Neural crest cell (in vitro differentiated cells): Measurements from ENCODE around the gene DNMBP. TPM values are rescaled to one million over a fixed set of nuclear protein-coding genes. Genes with fewer than 3 reads are reported as not detected.
"Not testable (repeated sequence)": the region's sequence is repeated elsewhere in the genome, so short reads cannot be mapped to it uniquely, and the experiment has no call there.

Experiments
- DNase-seq: peaks from one replicate; pipeline ENCODE4 v3.0.0; 2021; ENCODE audit warnings: low read depth, mixed read lengths, low spot score
- H3K27ac Mint-ChIP-seq: one replicate; pipeline ENCODE4 v1.8.0; 2021; ENCODE audit warnings: mild to moderate bottlenecking, mixed read lengths; ENCODE audit not compliant: unreplicated experiment
- H3K27me3 Mint-ChIP-seq: 2 replicates; pipeline ENCODE4 v1.8.0; 2021; ENCODE audit warnings: low read depth, mild to moderate bottlenecking, mixed read lengths
- H3K36me3 Mint-ChIP-seq: 2 replicates; pipeline ENCODE4 v1.8.0; 2021; ENCODE audit warnings: low read depth, mild to moderate bottlenecking, mixed read lengths
- H3K4me1 Mint-ChIP-seq: 2 replicates; pipeline ENCODE4 v1.8.0; 2021; ENCODE audit warnings: mixed read lengths
- H3K4me3 Mint-ChIP-seq: one replicate; pipeline ENCODE4 v1.8.0; 2021; ENCODE audit warnings: mild to moderate bottlenecking, mixed read lengths
- H3K9me3 Mint-ChIP-seq: 2 replicates; pipeline ENCODE4 v1.8.0; 2021; ENCODE audit warnings: mixed read lengths
- CTCF ChIP-seq: fragments of 200-600 bp; sonication (generic); conservative IDR thresholded peaks from 2 replicates; pipeline ENCODE4 v1.5.0; 2021; ENCODE audit warnings: antibody characterized with exemption, mild to moderate bottlenecking
- total RNA-seq: library from RNA; stranded (reverse); gene quantifications from 2 replicates; pipeline ENCODE4 v1.2.1, GENCODE V29; 2021

The DNMBP gene
- total RNA-seq, 1 donor from 2014 or later: 17.8 TPM

GRCh38 chr10:99869581-99870122, 140.1 kb downstream of the DNMBP start:
- no peak for DNase-seq
- no peak for TF ChIP-seq CTCF
- peaks cover 12% of the 10 kb centered on the region for H3K36me3 Mint-ChIP-seq
- no peak overlapping the region for H3K4me3 Mint-ChIP-seq
- H3K4me1 Mint-ChIP-seq: no peaks in the 10 kb centered on the region
- H3K27me3 Mint-ChIP-seq: peaks cover 6% of the 10 kb centered on the region
- peaks cover 17% of the 10 kb centered on the region for H3K9me3 Mint-ChIP-seq
- no peak overlapping the region for H3K27ac Mint-ChIP-seq

GRCh38 chr10:99867250-99867649, 142.5 kb downstream of the DNMBP start:
- peaks cover 10% of the 10 kb centered on the region for H3K27me3 Mint-ChIP-seq
- not testable (repeated sequence) for H3K4me1 Mint-ChIP-seq, DNase-seq, H3K4me3 Mint-ChIP-seq, H3K27ac Mint-ChIP-seq, H3K36me3 Mint-ChIP-seq
- H3K9me3 Mint-ChIP-seq: peaks cover 17% of the 10 kb centered on the region

GRCh38 chr10:99863535-99864240, 146.1 kb downstream of the DNMBP start:
- peaks cover 10% of the 10 kb centered on the region for H3K27me3 Mint-ChIP-seq
- not testable (repeated sequence) for H3K4me1 Mint-ChIP-seq, H3K4me3 Mint-ChIP-seq, H3K27ac Mint-ChIP-seq, H3K36me3 Mint-ChIP-seq, DNase-seq
- H3K9me3 Mint-ChIP-seq: peaks cover 17% of the 10 kb centered on the region

GRCh38 chr10:99860466-99860865, 149.3 kb downstream of the DNMBP start:
- no peak for TF ChIP-seq CTCF
- H3K9me3 Mint-ChIP-seq: peaks cover 3% of the 10 kb centered on the region
- H3K4me3 Mint-ChIP-seq: no peak overlapping the region
- peaks cover 6% of the 10 kb centered on the region for H3K27me3 Mint-ChIP-seq
- H3K4me1 Mint-ChIP-seq: no peaks in the 10 kb centered on the region
- peaks cover 3% of the 10 kb centered on the region for H3K36me3 Mint-ChIP-seq
- no peak overlapping the region for H3K27ac Mint-ChIP-seq
- DNase-seq: no peak

- Mint-ChIP-seq H3K9me3 (no peaks in the 10 kb centered on the region), H3K27ac (no peak overlapping the region), H3K4me3 (no peak overlapping the region), H3K4me1 (peaks cover 4% of the 10 kb centered on the region), H3K27me3 (peaks cover 4% of the 10 kb centered on the region), H3K36me3 (no peaks in the 10 kb centered on the region)
- TF ChIP-seq CTCF: peak; percentile 44
- DNase-seq: no peak
Observed at GRCh38 chr10:99859585-99859984, 150.2 kb downstream of the DNMBP start.

GRCh38 chr10:99858849-99859248, 150.9 kb downstream of the DNMBP start:
- TF ChIP-seq CTCF: no peak
- Mint-ChIP-seq H3K27ac (no peak overlapping the region), H3K4me1 (peaks cover 4% of the 10 kb centered on the region), H3K9me3 (no peaks in the 10 kb centered on the region), H3K36me3 (no peaks in the 10 kb centered on the region), H3K27me3 (no peaks in the 10 kb centered on the region), H3K4me3 (no peak overlapping the region)
- DNase-seq: no peak
